Kidney epithelial cell (primary cell): ENCODE measurements around the gene KRT36. TPM values are rescaled to one million over a fixed set of nuclear protein-coding genes. Genes with fewer than 3 reads are reported as not detected.

Source experiments
- DNase-seq: peaks from one replicate; pipeline ENCODE4 v3.0.0-alpha.2; 2010; ENCODE audit warnings: low read depth
- H3K27me3 ChIP-seq: 2 replicates; pipeline ENCODE4 v1.6.0; 2011; ENCODE audit warnings: low read length; ENCODE audit not compliant: control insufficient read depth, insufficient read depth
- H3K36me3 ChIP-seq: 2 replicates; pipeline ENCODE4 v1.5.1; 2011; ENCODE audit warnings: low read length; ENCODE audit not compliant: control insufficient read depth, insufficient read depth
- H3K4me3 ChIP-seq: 2 replicates; pipeline ENCODE4 v1.5.1; 2011; ENCODE audit warnings: low read depth, mild to moderate bottlenecking, control low read depth, low read length
- total RNA-seq: library from RNA; depleted of rRNA; stranded (reverse); fragments of >200 nt; gene quantifications from 2 replicates; pipeline ENCODE4 v1.2.3, GENCODE V29; 2015
- TF ChIP-seq, protein P1 (sequence below): IDR thresholded peaks from 2 replicates; pipeline ENCODE4 v1.5.1; 2011; ENCODE audit warnings: mild to moderate bottlenecking, moderate library complexity, low read length, control low read depth, inconsistent platforms; ENCODE audit not compliant: insufficient read depth, poor library complexity, severe bottlenecking

Gene KRT36
- total RNA-seq, 1 donor from 2014 or later: not detected

DNA sequence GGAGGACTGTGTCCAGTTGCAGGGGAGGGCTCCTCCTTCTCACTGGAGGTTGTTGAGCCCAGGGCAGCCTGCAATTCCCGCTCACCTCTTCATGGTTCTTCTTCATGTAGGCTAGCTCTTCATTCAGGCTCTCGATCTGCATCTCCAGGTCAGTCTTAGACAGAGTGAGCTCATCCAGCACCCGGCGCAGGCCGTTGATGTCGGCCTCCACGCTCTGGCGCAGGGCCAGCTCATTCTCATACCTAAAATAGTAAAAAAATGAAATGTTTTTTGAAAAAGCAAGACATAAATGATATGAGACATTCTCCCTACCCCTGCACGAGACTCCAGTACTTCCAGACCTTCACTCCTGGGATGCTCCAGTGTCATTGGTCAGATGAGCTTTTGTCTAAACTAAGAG, 13.5 kb upstream of the KRT36 start:
- TF ChIP-seq, protein P1, sequence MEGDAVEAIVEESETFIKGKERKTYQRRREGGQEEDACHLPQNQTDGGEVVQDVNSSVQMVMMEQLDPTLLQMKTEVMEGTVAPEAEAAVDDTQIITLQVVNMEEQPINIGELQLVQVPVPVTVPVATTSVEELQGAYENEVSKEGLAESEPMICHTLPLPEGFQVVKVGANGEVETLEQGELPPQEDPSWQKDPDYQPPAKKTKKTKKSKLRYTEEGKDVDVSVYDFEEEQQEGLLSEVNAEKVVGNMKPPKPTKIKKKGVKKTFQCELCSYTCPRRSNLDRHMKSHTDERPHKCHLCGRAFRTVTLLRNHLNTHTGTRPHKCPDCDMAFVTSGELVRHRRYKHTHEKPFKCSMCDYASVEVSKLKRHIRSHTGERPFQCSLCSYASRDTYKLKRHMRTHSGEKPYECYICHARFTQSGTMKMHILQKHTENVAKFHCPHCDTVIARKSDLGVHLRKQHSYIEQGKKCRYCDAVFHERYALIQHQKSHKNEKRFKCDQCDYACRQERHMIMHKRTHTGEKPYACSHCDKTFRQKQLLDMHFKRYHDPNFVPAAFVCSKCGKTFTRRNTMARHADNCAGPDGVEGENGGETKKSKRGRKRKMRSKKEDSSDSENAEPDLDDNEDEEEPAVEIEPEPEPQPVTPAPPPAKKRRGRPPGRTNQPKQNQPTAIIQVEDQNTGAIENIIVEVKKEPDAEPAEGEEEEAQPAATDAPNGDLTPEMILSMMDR: no peak
- Histone ChIP-seq H3K36me3 (no peaks in the 10 kb centered on the region), H3K27me3 (no peaks in the 10 kb centered on the region), H3K4me3 (no peak overlapping the region)
- no peak for DNase-seq

DNA sequence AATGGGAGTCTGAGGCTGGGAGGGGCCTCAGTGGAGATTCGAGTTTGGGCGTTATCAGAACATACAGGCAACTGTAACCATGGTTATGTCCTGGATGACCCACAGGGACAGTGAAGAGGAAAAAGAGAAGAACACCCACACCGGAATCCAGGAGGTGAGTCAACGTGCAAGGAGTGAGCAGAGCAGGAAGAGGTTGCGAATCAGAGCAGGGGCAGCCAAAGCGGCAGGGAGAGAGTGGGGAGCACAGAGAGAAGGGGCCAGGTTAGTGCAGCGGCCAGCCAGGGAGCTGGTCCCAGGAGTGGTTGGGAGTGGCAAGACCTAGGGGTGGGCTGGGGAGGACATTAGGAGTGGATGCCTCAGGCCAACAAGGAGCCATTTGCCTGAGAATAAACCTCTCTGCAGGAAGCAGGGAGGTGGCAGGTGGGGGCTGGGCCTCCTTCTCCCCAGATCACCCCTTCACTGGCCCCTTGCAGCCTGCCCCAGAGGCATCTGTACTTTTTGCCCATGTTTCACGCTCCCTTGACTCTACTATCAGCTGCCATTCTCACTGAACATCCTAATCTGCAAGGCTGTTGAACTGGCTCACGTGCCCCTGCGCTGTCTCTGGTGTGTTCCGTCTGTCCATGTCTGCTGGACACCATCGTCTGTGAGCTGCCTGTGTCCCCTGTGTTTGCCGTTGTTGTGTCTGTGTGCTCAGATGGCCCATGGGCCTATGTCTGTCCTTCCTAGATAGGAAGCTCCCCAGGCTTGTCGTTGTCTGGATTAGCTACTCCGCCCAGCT, 10.6 kb upstream of the KRT36 start:
- no peak overlapping the region for H3K4me3 ChIP-seq
- no peaks in the 10 kb centered on the region for H3K27me3 ChIP-seq
- H3K36me3 ChIP-seq: no peaks in the 10 kb centered on the region
- DNase-seq: no peak
- TF ChIP-seq, protein P1: no peak

DNA sequence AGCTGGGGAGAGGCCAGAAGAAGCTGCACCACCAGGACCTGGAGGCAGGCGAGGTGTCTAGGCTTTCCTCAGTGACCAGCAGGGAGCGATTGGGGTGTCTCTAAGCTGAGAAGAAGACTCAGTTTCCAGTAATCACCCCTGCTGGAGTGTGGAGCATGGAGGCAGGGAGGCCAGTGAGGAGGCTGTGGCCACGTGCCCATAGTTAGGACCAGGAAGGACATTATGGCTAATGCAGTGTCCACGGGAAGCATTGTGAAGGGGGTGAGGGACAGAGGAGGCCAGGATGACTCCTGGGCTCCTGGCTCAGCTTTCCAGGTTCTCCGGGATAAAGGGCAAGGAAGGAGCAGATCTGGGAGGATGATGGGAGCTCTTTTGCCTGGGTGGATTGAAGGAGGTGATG, 10.0 kb upstream of the KRT36 start:
- Histone ChIP-seq H3K27me3 (no peaks in the 10 kb centered on the region), H3K36me3 (no peaks in the 10 kb centered on the region), H3K4me3 (no peak overlapping the region)
- DNase-seq: no peak
- TF ChIP-seq, protein P1: no peak

DNA sequence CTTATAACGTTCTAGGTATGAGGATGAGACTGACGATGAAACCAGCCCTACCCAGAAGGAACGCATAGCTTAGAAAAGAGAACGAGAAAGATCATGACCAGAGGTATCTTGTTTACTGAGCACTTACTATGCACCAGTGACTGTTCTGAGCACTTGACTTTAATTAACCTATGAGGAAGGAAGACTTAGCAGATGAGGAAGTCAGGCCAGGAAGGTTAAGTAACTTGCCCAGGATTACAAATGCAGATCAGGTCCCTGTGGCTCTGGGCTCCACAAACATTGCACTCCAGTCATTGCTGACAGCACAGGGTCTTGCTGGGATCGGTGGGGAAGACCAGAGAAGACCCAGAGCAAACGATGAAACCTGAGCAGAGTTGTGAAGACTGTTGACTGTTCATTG, 8.6 kb upstream of the KRT36 start:
- TF ChIP-seq, protein P1: no peak
- no peak overlapping the region for H3K4me3 ChIP-seq
- DNase-seq: no peak
- H3K36me3 ChIP-seq: no peaks in the 10 kb centered on the region
- no peaks in the 10 kb centered on the region for H3K27me3 ChIP-seq

DNA sequence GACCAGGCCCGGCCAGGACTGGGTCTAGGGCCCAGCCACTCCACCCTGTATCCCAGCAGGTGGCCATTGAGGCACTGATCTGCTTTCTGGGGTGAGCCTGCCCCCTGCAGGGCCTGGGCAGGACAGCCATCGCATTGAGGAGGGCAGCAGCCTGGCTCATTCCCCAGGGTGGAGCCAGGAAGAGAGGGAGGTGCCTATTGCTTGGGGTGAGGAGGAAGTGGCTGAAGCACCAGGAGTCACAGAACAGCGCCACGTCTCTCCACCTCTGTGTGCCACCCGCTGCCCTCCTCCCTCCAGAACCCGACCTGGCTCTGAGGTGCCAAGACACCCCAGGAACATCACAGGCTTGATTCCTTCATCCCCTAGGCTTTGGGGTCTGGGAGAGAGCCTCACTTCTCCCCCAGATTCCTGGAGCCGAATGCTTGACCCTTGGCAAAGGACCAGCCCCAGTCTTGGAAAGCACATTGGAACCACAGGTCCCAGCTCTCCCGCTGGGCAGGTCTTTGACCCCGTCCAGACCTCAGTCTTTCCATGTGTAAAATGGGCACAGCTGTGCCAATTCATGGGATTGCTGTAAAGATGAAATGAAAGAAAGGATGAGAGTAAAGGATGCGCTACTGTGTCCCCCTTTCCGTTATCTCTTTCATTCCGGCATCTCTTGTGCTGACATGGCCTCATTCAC, 7.2 kb upstream of the KRT36 start:
- Histone ChIP-seq H3K36me3 (no peaks in the 10 kb centered on the region), H3K27me3 (no peaks in the 10 kb centered on the region), H3K4me3 (no peak overlapping the region)
- peak; percentile 54 for DNase-seq
- TF ChIP-seq, protein P1: peak; percentile 91
